GM18907 (cell line): ENCODE measurements around the gene C12orf43.

Experiments
- ATAC-seq: cut with Tn5 transposase; IDR thresholded peaks from one replicate; pipeline ENCODE4 v1.9.1; 2021; ENCODE audit warnings: mild to moderate bottlenecking, moderate library complexity; ENCODE audit not compliant: unreplicated experiment

C12orf43 gene

GRCh38 chr12:120999191-121000120, 16.8 kb downstream of the C12orf43 start:
- no peak for ATAC-seq

DNA sequence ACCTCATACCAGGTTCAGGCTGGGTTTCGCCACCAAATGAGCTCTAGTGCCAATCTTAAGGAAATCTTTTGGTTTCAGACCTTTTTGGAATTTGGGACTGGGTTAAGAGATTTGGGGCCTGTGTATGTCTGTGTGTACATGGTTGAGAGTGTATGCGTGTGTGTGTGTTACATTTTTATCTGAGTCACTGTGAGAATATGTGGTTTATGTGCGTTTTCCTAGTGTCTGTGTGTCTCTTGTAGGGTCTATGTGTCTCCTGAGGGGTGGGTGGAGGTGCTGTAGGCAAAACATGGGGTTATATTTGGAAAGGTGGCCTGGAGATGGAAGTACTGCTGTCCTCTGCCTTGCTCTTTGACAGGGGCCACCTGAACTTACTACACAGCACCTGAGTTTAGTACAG, 17.9 kb downstream of the C12orf43 start:
- no peak for ATAC-seq

- ATAC-seq, result no peak
Measured at GRCh38 chr12:120997448-120997847, 18.8 kb downstream of the C12orf43 start.

DNA sequence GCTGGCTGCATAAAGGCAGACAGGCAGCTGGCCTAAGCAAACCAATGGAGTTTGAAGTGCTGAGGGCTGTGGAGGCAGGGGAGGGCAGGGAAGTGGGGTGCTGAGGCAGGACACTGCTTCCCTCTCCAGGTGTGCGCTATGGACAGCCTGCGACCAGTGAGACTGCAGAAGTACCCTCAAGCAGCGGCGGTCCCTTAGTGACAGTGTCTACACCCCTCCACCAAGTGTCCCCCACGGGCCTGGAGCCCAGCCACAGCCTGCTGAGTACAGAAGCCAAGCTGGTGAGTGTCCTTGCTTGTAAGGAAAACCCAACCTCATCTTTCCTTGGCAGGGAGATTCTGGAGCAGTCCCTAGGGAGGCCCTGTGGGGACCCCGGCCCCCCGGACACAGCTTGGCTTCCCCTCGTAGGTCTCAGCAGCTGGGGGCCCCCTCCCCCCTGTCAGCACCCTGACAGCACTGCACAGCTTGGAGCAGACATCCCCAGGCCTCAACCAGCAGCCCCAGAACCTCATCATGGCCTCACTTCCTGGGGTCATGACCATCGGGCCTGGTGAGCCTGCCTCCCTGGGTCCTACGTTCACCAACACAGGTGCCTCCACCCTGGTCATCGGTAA, 20.0 kb downstream of the C12orf43 start:
- no peak for ATAC-seq

GRCh38 chr12:120994589-120995337, 21.5 kb downstream of the C12orf43 start:
- ATAC-seq, result no peak

- no peak for ATAC-seq
Measured at GRCh38 chr12:120994059-120994458, 22.2 kb downstream of the C12orf43 start.

- ATAC-seq, result no peak
Measured at GRCh38 chr12:120993496-120993895, 22.8 kb downstream of the C12orf43 start.

- no peak for ATAC-seq
Measured at GRCh38 chr12:120992989-120993388, 23.3 kb downstream of the C12orf43 start.

GRCh38 chr12:120991965-120992364, 24.3 kb downstream of the C12orf43 start:
- ATAC-seq, result no peak

DNA sequence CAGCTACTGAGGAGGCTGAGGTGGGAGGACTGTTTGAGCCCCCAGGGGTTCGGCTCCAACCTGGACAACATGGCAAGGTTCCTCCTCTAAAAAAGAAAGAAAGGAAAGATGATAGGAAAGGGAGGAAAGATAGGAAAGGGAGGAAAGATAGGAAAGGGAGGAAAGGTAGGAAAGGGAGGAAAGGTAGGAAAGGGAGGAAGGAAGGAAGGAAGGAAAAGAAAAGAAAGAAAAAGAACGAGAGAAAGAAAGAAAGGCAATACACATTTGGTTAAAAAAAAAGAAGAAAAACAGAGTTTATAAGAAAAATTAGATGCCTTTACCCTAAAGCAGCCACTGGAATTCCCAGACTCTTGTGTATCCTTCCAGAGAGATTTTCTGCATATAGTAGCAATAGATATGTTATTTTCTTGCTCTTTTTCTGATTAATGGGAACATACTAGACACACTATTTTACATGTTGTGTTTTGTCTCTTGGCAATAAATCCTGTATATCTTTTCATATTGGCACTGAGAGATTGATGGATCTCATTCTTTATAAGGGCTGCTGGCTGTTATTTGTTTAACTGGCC, 25.7 kb downstream of the C12orf43 start:
- no peak for ATAC-seq

DNA sequence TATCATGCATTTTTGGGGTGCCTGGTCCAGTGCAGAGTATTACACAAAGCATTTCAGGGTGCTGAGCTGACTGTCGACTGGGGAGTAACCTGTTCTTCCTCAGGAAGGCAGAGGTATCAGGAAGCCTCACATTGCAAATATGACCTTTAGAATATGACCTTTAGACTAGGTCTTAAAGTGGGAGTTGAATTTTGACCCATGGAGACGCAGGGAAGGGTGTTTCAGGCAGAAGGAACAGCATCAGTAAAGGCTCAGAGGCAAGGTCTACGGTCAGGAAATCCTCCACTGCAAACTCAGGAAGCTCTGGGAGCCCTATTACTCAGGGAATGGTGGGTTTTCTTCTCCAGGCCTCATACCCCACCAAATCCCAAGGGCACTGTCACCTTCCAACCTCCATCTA, 26.6 kb downstream of the C12orf43 start:
- ATAC-seq, result no peak

DNA sequence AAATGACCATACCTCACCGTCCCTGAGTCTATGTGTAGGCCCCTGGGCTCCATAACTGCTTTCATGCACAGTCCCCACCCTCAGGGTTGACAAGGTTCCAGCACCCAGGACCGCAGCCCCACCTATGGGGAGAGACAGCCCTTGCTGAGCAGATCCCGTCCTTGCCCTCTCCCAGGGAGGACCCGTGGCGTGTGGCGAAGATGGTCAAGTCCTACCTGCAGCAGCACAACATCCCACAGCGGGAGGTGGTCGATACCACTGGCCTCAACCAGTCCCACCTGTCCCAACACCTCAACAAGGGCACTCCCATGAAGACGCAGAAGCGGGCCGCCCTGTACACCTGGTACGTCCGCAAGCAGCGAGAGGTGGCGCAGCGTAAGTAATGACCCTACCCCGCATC, 27.6 kb downstream of the C12orf43 start:
- ATAC-seq, result no peak

GRCh38 chr12:120988234-120988633, 28.1 kb downstream of the C12orf43 start:
- ATAC-seq, result no peak

GRCh38 chr12:120984351-120984898, 31.9 kb downstream of the C12orf43 start:
- no peak for ATAC-seq

DNA sequence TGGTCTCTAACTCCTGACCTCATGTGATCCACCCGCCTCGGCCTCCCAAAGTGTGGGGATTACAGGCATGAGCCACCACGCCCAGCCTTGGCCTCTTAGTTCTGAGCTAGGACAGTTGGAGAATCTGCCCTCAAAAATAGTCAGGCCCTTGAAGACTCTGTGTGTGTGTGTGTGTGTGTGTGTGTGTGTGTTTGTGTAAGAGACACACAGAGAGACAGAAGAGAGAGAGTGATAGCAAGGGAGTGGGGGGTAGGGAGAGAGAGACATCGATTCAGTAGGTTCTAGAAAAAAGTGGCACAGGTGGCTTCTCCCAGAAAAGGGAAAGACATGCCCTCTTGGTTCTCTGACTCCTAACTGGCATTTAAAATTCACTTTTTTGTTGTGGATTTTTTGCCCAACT, 32.5 kb downstream of the C12orf43 start:
- ATAC-seq, result no peak

DNA sequence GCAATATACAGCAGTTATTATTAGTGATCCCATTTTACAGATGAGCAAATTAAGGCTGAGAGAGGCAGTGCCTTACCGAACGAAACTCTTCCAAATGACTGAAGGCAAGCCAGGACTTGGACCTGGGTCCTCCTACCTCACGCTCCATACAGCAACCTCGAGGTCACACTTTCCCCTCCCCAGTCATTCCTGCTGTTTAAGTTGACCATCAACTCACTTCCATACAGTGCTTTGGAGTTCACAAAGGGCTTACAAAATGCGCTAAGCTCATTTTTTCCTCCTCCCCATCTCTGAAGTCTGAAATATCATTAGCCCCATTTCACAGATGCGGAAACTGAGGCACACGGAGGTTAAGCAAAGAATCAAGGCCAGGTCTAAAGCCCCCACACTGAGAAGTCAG, 33.6 kb downstream of the C12orf43 start:
- no peak for ATAC-seq

GRCh38 chr12:120981407-120981941, 34.8 kb downstream of the C12orf43 start:
- ATAC-seq, result no peak

GRCh38 chr12:120980800-120981368, 35.4 kb downstream of the C12orf43 start:
- no peak for ATAC-seq

- ATAC-seq, result no peak
Measured at GRCh38 chr12:120979862-120980696, 36.2 kb downstream of the C12orf43 start.
